ENCODE results near the gene LRRC40. TPM values are rescaled to one million over a fixed set of nuclear protein-coding genes. Genes with fewer than 3 reads are reported as not detected.

LRRC40 gene
- polyA plus RNA-seq, 1 donor: 22.9 TPM

DNA sequence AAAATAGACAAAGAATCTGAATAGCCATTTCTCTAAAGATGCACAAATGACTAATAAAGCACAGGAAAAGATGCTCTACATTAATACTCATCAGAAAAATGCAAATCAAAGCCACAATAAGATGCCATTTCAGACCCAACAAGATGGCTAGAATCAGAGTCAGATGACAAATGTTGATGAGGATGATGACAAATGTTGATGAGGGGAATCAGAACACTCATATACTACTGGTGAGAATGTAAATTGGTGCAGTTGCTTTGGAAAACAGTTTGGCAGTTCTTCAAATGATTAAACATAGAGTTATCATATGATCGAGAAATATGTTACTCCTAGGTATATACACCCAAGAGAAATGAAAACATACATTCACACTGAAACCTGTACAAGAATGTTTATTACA is 33.9 kb downstream of the LRRC40 start:
- WGBS (ENCODE audit: insufficient coverage, low lambda C conversion rate): no CpG with 5 or more reads among the region's 1 CpG
- no peak for DNase-seq
- no peaks in the 10 kb centered on the region for H3K9me3 ChIP-seq (ENCODE audit: control insufficient read depth, low read depth, low read length)
- H3K36me3 ChIP-seq (ENCODE audit: control insufficient read depth, insufficient read depth, low read length): peaks cover 8% of the 10 kb centered on the region
- no peak overlapping the region for H3K27ac ChIP-seq (ENCODE audit: low read length)
- no peak overlapping the region for H3K4me3 ChIP-seq (ENCODE audit: low read length)
- no peaks in the 10 kb centered on the region for H3K27me3 ChIP-seq (ENCODE audit: control insufficient read depth, insufficient read depth, low read length)
- H3K4me1 ChIP-seq (ENCODE audit: control insufficient read depth, insufficient read depth, low read length): no peaks in the 10 kb centered on the region

DNA sequence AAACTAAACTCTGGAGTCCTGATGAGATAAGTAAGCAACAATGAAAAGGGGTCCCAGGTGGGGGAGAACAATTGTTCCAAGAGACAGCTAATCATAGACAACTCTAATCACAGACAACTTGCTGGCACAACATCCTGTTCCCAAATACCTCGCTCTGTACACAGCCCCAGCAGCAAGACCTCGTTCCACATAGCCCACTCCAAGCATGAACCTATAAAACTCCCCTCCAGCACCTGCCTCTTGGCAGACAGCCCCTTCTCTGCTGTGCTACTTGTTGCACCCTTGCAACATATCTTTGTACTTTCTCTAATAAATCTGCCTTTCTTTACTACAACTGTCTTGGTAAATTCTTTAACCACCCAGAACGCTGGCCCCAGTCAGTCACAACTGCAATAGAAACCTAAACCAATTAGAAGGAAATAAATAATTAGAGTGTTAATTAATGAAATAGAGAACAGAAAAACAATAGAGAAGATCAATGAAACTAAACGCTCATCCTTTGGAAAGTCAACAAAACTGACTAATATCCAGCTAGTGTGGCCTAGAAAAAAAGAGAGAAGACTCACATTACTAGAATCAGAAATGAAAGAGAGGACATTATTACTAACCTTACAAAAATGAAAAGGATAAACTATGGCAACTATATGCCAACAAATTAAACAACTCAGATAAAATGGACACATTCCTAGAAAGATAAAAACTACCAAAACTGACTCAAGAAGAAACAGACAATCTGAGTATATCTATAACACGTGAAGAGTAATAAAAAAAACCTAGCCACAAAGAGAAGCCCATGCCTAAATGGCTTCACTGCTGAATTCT is 36.1 kb downstream of the LRRC40 start:
- DNase-seq: no peak
- Histone ChIP-seq H3K9me3 (ENCODE audit: control insufficient read depth, low read depth, low read length) (no peaks in the 10 kb centered on the region), H3K4me1 (ENCODE audit: control insufficient read depth, insufficient read depth, low read length) (no peaks in the 10 kb centered on the region), H3K27ac (ENCODE audit: low read length) (no peak overlapping the region), H3K36me3 (ENCODE audit: control insufficient read depth, insufficient read depth, low read length) (peaks cover 8% of the 10 kb centered on the region), H3K4me3 (ENCODE audit: low read length) (no peak overlapping the region), H3K27me3 (ENCODE audit: control insufficient read depth, insufficient read depth, low read length) (no peaks in the 10 kb centered on the region)
- 88% methylated on average over 1 of the region's 5 CpGs for WGBS (ENCODE audit: insufficient coverage, low lambda C conversion rate)

DNA sequence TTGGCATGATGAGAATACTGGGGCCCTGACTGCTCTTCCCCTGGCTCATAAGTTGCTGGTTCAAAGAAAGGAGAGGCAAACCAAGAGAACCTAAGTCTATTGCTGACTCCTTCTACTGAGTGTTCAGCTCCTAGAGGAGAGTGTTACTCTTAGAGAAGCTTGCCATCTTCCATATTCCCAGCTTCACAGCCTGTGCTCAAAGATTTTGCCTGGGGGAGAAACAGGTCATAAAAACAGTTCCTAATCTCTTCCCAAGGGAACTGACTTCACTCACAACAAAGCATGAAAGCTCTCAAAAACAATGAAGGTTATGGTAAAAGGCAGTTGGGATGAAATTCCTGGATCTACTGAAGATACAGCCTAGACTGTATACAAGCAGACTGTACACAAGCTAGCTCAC is 37.1 kb downstream of the LRRC40 start:
- Histone ChIP-seq H3K9me3 (ENCODE audit: control insufficient read depth, low read depth, low read length) (no peaks in the 10 kb centered on the region), H3K27me3 (ENCODE audit: control insufficient read depth, insufficient read depth, low read length) (no peaks in the 10 kb centered on the region), H3K36me3 (ENCODE audit: control insufficient read depth, insufficient read depth, low read length) (peaks cover 6% of the 10 kb centered on the region), H3K27ac (ENCODE audit: low read length) (no peak overlapping the region), H3K4me3 (ENCODE audit: low read length) (no peak overlapping the region), H3K4me1 (ENCODE audit: control insufficient read depth, insufficient read depth, low read length) (no peaks in the 10 kb centered on the region)
- no peak for DNase-seq

DNA sequence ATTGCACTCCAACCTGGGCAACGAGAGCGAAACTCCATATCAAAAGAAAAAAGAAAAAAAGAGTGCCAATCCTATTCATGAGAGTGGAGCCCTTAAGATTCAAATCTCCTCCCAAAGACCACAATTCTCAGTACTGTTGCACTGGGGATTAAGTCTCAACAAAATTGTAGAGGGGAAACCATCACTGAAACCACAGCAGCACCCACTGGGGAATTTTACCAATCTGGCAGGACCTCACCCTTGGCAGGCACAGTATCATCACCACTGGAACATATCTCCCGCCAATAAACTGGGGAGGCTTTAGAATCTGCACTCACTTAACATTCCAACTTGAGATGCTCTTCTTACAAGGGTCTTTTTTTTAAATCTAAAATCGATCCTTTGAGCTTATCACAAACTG is 41.0 kb downstream of the LRRC40 start:
- no peaks in the 10 kb centered on the region for H3K27me3 ChIP-seq (ENCODE audit: control insufficient read depth, insufficient read depth, low read length)
- no peaks in the 10 kb centered on the region for H3K9me3 ChIP-seq (ENCODE audit: control insufficient read depth, low read depth, low read length)
- H3K36me3 ChIP-seq (ENCODE audit: control insufficient read depth, insufficient read depth, low read length): peaks cover 6% of the 10 kb centered on the region
- no peak for DNase-seq
- H3K27ac ChIP-seq (ENCODE audit: low read length): no peak overlapping the region
- WGBS (ENCODE audit: insufficient coverage, low lambda C conversion rate): 71% methylated on average over 1 of the region's 4 CpGs
- H3K4me3 ChIP-seq (ENCODE audit: low read length): no peak overlapping the region
- H3K4me1 ChIP-seq (ENCODE audit: control insufficient read depth, insufficient read depth, low read length): no peaks in the 10 kb centered on the region

DNA sequence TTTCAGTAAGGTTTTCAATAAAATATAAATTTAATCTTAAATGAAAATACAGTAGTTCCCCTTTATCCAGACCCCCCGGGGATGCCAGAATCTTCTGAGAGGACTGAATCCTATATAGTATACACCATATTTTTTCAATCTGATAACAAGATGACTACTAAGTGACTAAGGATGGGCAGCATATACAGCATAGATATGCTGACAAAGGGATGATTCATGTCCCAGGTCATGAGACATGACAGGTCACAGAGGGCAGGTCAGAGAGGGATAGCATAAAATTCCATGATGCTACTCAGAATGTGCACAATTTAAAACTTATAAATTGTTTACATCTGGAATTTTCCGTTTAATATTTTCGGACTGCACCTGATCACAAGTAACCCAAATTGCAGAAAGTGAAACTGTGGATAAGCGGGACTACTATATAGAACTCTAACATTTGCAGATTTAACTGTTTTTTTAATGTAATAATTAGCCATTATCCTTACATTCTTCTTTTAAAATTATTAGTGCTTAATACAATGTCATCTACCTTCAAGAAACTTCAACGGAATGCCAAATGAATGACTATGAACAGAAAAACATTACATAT is 48.8 kb downstream of the LRRC40 start:
- no peaks in the 10 kb centered on the region for H3K9me3 ChIP-seq (ENCODE audit: control insufficient read depth, low read depth, low read length)
- H3K27ac ChIP-seq (ENCODE audit: low read length): no peak overlapping the region
- no peak for DNase-seq
- no peaks in the 10 kb centered on the region for H3K27me3 ChIP-seq (ENCODE audit: control insufficient read depth, insufficient read depth, low read length)
- WGBS (ENCODE audit: insufficient coverage, low lambda C conversion rate): 100% methylated on average over 1 of the region's 5 CpGs
- H3K36me3 ChIP-seq (ENCODE audit: control insufficient read depth, insufficient read depth, low read length): peaks cover 2% of the 10 kb centered on the region
- H3K4me1 ChIP-seq (ENCODE audit: control insufficient read depth, insufficient read depth, low read length): no peaks in the 10 kb centered on the region
- no peak overlapping the region for H3K4me3 ChIP-seq (ENCODE audit: low read length)

DNA sequence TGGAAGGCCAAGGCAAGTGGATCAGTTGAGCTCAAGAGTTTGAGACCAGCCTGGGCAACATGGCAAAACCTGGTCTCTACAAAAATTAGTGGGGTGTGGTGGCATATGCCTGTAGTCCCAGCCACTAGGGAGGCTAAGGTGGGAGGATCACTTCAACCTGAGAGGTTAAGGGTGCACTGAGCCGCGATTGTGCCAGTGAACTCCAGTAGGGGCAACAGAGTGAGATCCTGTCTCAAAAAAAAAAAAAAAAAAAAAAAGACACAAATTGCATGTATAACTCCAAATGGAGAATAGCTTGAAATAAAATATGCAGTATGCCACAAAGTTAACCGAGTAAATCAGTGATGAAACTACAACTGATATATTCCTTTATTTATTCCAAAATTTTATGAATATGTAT is 51.6 kb downstream of the LRRC40 start:
- Histone ChIP-seq H3K4me3 (ENCODE audit: low read length) (no peak overlapping the region), H3K9me3 (ENCODE audit: control insufficient read depth, low read depth, low read length) (no peaks in the 10 kb centered on the region), H3K27me3 (ENCODE audit: control insufficient read depth, insufficient read depth, low read length) (no peaks in the 10 kb centered on the region), H3K27ac (ENCODE audit: low read length) (no peak overlapping the region), H3K36me3 (ENCODE audit: control insufficient read depth, insufficient read depth, low read length) (peaks cover 4% of the 10 kb centered on the region), H3K4me1 (ENCODE audit: control insufficient read depth, insufficient read depth, low read length) (no peaks in the 10 kb centered on the region)
- DNase-seq: no peak
- 94% methylated on average over 3 of the region's 3 CpGs for WGBS (ENCODE audit: insufficient coverage, low lambda C conversion rate)

DNA sequence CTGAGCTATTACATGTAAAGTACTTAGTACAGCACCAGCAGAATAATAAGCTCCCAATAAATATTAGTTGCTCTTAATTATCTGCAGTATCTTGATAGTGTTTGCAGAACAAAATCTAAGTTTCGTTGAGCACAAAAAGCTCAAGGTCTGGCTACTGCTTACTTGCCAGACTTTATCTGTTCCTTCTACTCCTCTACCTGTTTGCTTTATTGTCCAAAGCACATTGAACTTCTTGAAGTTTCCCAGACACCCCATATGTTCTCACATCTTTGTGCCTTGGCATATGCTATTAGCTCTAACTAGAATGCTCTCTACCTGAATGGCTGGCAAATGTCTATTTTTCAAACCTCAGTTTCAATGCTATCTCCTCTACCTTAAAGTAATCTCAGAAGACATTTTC is 54.9 kb downstream of the LRRC40 start:
- no CpG with 5 or more reads among the region's 1 CpG for WGBS (ENCODE audit: insufficient coverage, low lambda C conversion rate)
- Histone ChIP-seq H3K36me3 (ENCODE audit: control insufficient read depth, insufficient read depth, low read length) (peaks cover 8% of the 10 kb centered on the region), H3K27me3 (ENCODE audit: control insufficient read depth, insufficient read depth, low read length) (no peaks in the 10 kb centered on the region), H3K4me1 (ENCODE audit: control insufficient read depth, insufficient read depth, low read length) (no peaks in the 10 kb centered on the region), H3K4me3 (ENCODE audit: low read length) (no peak overlapping the region), H3K9me3 (ENCODE audit: control insufficient read depth, low read depth, low read length) (no peaks in the 10 kb centered on the region), H3K27ac (ENCODE audit: low read length) (no peak overlapping the region)
- DNase-seq: no peak

DNA sequence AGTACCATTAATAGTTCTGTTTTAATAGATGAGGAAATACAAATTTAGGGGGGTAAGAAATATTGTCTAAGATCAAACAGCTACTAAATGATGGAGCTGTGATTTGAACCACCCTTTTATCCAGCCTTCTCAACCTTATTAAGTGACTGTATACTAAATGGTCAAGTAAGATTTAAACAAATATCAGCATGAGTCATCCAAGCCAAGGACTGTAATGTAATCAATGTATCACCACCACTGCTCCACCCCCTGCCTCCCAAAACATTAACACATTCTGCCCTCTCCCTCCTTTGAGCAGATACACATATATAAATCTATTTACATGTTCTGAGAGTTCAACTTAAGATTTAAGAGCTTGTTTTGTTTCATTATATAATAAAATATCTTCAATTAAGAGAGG is 58.9 kb downstream of the LRRC40 start:
- H3K27ac ChIP-seq (ENCODE audit: low read length): no peak overlapping the region
- no peaks in the 10 kb centered on the region for H3K27me3 ChIP-seq (ENCODE audit: control insufficient read depth, insufficient read depth, low read length)
- no peak for DNase-seq
- no peak overlapping the region for H3K4me3 ChIP-seq (ENCODE audit: low read length)
- H3K9me3 ChIP-seq (ENCODE audit: control insufficient read depth, low read depth, low read length): no peaks in the 10 kb centered on the region
- H3K4me1 ChIP-seq (ENCODE audit: control insufficient read depth, insufficient read depth, low read length): no peaks in the 10 kb centered on the region
- peaks cover 8% of the 10 kb centered on the region for H3K36me3 ChIP-seq (ENCODE audit: control insufficient read depth, insufficient read depth, low read length)

DNA sequence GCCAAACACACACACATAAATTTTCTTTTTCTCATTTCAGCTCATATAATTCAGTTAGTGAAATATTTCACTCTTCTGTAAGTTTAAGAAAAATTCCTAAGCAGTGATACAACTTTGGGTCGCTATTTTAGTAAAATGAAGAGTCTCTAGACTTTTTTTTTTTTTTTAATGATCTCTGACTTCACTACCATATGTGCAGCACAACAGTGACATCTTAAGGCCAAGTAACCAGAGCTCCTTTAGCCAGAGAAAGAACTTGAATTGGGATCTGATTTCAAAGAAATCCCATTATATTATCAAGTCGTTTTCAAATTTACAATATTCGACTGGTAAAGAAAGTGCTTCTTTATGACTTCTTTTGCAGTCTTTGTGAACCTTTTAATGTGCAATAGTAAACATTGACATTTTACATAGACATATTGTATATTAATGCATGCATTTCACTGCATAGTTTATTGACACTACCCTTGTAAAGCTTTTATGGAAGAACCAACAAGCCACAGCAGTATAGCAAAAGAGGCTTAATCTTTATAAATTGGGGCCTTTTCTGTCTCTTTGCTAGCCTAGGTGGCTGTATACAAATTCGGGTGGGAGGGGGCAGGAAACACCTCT is 62.2 kb downstream of the LRRC40 start:
- no peaks in the 10 kb centered on the region for H3K27me3 ChIP-seq (ENCODE audit: control insufficient read depth, insufficient read depth, low read length)
- 50% methylated on average over 1 of the region's 4 CpGs for WGBS (ENCODE audit: insufficient coverage, low lambda C conversion rate)
- DNase-seq: no peak

DNA sequence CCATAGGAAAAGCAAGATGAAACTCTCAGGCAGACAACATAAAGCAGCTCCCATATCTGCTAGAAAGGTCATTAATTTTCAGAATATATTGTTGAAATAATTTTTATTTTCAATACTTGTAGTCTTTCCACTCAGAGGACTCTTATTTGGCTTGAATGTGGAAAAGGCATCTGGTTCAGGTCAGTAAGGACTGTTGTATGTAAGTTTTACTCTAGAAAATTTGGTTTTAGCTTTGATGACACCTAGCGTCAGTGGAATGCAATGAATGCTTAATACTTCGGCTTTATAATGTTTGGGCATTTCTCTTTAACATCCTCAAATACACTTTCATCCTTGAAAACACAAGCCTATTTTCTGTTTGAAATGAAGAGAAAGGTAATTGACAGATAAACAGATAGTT is 63.3 kb downstream of the LRRC40 start:
- no peaks in the 10 kb centered on the region for H3K4me1 ChIP-seq (ENCODE audit: control insufficient read depth, insufficient read depth, low read length)

More for the DNA sequence above, 62.2 kb downstream of the LRRC40 start:
- Histone ChIP-seq H3K36me3 (ENCODE audit: control insufficient read depth, insufficient read depth, low read length) (peaks cover 4% of the 10 kb centered on the region), H3K4me3 (ENCODE audit: low read length) (no peak overlapping the region), H3K27ac (ENCODE audit: low read length) (no peak overlapping the region), H3K4me1 (ENCODE audit: control insufficient read depth, insufficient read depth, low read length) (no peaks in the 10 kb centered on the region), H3K9me3 (ENCODE audit: control insufficient read depth, low read depth, low read length) (no peaks in the 10 kb centered on the region)

More for the DNA sequence above, 63.3 kb downstream of the LRRC40 start:
- no CpG with 5 or more reads among the region's 2 CpGs for WGBS (ENCODE audit: insufficient coverage, low lambda C conversion rate)
- Histone ChIP-seq H3K27me3 (ENCODE audit: control insufficient read depth, insufficient read depth, low read length) (no peaks in the 10 kb centered on the region), H3K36me3 (ENCODE audit: control insufficient read depth, insufficient read depth, low read length) (peaks cover 2% of the 10 kb centered on the region), H3K4me3 (ENCODE audit: low read length) (no peak overlapping the region), H3K9me3 (ENCODE audit: control insufficient read depth, low read depth, low read length) (no peaks in the 10 kb centered on the region), H3K27ac (ENCODE audit: low read length) (no peak overlapping the region)
- DNase-seq: peak in 1 of 2 donors; percentile 5

Data from large intestine (tissue), 3 donors.